Vagina (tissue), 2 donors: Measurements from ENCODE around the gene SLC9A9.

Source experiments
- CTCF ChIP-seq, 3 experiments: fragments of 450-650 bp in 2 of 3; fragments of 200-600 bp in 1 of 3; sonication (generic) in 1 of 3; IDR thresholded peaks; one replicate each; pipeline ENCODE4 v1.5.1; 2017 to 2019; ENCODE audit warnings: antibody characterized with exemption in 3 of 3, mild to moderate bottlenecking in 2 of 3, moderate library complexity in 2 of 3
- POLR2A ChIP-seq, 2 donors: fragments of 450-650 bp; IDR thresholded peaks; one replicate each; pipeline ENCODE4 v1.6.1; 2017; ENCODE audit warnings: antibody characterized with exemption in 2 of 2, mild to moderate bottlenecking in 2 of 2, moderate library complexity in 2 of 2

DNA sequence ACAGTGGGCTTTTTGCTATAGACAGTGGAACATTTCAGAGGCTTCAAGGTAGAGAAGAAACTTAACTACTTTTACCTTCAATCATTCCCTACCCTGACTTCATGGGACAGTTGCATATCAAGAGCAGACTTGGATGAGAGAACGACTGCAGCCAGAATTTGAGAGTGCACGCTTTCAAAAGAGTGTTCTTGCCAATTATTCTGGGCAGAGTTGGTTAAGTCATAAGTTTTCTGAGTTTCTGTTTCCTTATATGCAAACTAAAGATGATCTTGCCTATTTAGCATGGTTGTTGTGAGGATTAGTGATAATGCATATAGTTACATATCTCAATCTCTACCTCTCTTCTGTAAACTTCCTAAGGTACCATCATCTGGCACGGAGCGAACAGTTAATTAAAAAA is 7.6 kb downstream of the SLC9A9 start:
- TF ChIP-seq CTCF (IDR thresholded peaks at IDR 0.05): no peak
- TF ChIP-seq POLR2A (IDR thresholded peaks at IDR 0.05): no peak
